GM18519 (cell line): ENCODE data around the gene APIP.

Experiments used
- ATAC-seq: cut with Tn5 transposase; IDR thresholded peaks from one replicate; pipeline ENCODE4 v1.9.1; 2021; ENCODE audit warnings: mild to moderate bottlenecking, moderate library complexity; ENCODE audit not compliant: unreplicated experiment, low FRiP score

Gene APIP

DNA sequence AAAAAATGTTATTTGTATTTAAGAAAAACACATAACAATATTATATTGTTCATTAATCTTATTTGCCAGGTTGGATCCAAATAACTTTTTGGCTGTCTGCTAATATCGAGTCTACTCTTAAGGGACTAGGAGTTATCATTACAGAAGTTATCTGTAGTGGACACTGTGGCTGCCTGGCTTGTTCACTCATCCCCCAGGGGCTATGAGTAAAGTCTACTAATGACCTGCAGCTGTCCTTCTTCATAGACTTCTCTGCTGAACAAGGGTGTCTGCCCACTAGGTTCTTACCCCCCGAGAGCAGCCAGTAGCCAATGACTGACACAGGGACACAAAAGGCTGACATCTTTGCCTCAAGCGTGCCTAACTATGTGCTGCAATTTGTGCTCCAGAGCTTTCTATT, 69.7 kb downstream of the APIP start:
- no peak for ATAC-seq

DNA sequence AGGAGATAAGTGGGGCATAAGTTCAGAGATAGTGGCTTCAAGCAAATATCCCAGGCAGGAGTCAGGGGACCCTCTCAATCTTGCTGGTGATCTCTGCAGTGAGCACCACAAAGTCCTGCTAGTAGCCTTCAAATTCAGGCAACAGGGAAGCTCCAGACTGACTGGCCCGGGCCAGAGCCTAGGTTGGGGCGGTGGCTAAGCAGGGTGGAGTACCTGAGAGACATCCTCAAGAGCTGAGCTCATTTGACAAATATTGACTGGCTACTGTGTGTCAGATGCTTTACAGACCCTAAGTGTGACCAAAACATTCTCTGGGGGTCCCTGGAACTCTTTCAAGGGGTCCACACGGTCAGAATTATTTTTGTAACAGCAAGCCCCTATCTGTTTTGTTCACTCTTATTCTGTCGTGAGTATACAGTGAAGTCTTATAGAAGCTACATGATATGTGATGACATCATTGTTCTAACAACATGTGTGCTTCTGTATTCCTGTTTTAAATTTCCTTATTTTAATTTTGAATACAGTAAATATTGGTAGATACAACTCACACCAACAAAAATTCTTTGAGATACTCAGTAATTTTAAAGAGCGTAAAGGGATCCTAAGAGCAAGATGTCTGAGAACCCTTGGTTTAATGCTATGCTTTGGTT, 71.6 kb downstream of the APIP start:
- ATAC-seq, result no peak

DNA sequence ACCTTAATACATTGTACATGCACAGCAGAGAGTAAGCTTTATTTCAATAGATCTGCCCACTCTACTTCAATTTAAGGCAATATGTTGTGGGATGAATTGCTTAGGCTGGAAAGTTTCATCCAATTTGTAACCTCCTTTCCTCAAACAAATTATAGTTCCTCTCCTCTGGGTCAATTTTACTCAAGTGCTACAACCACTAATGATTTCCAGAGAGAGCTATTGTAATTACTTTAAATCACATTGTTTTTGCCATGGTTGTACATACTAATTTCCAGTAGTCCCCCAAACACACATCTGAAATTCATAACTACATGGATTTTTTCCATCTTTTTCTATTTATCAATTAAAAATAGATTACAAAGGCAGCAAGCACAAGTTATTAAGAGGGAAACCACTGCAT, 72.9 kb downstream of the APIP start:
- ATAC-seq, result no peak

DNA sequence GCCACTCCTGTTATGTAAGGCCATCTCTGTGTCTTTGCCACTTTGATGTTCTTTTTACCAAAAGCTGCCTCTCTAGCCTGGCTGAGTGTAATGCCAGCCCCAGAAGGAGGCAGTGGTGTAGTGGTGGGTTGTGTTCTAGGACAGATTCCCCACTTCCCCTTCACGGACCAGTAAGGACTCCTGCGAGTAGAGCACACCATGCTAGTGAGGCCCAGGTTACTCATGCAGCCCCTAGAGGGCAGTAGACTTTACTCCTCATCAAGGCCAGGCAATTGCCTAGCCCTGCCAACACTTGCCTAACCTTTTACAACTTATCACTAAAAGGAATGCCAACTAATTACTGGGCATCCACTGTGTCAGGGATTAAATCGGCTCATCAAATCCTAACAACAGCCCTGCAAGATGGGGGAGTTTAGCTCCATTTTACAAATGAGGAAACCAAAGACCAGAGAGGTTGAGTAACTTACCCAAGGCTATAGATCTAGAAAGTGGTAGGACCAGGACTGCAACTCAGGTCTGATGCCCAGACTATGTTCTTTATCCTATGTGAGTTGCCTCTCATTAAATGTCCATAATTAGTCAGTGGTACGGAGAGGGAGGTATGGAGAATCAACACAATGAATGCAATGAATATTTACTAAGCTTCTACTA, 75.3 kb downstream of the APIP start:
- peak; percentile 91 for ATAC-seq

DNA sequence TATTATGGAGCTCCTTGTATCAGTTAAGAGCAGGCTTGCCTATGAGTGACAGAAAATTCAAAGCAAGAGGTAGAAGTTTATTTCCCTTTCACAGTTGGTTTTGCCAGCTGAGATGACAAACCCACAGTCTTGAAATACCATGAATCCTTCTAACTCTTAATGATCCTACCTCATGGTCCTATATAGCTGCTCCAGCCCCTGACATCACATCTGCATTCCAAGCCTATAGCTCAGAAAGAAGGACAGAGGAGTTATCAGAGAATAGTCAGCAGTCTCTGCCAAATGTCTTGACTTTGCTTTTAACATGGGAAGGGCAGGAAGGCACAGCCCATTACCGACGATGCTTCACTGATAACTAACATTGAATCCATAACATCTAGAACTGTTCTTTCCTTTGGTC, 76.2 kb downstream of the APIP start:
- ATAC-seq, result no peak

DNA sequence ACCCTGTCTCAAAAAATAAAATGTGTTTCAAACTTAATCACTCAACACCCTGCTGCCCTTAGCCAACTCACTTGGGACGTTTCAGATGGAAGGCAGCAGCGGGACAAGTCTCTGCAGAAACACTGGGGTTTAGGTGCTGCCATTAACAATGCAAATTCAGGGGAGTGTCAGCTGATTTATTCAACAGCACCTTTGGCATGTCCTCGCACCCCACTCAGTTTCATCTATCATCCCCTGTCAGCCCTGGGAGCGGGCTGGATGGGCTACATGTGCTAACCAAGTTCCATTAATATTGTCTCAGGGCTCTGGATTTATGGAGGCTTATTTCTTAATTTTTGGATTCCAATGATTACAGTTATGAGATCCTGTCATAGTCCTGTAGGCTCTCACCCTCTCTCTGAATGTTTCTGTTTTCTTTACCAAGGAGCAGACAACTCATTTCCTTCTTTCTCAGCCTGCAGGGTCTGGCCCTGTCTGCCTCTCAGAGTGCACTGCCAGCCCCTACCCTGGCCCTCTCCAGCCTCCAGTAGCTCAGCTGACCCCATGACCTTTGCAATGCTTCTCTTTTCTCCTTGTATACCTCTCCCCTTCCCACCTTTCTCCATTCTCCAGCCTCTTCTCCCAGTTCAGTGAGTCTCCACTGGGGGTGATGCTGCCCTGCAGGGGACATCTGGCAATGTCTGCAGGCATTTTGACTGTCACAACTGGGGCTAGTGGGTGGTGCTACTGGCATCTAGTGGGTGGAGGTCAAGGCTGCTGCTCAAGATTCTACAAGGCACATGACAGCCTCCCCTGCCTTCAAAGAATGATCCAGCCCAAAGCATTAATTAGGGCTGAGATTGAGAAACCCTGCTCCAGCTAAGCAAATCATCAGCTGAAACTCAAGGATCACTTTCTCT, 79.0 kb downstream of the APIP start:
- no peak for ATAC-seq

DNA sequence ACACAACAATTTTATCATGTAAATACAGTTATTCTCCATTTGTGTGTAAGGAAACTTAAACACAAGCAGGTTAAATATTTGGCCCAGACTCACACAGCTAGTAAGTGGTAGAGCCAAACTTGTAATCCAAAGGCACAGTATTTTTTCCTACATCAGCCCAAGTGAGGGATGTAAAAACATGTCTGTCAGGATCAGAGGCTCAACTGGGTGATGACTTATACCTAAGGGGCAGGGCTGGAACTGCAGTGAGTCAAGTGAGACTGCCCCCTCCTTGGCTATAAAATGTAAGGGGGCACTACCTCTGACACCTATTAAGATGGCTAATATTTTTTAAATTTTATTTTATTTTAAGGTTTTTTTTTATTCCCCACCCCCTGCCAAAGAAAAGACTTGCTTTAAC, 82.6 kb downstream of the APIP start:
- ATAC-seq, result no peak
